Measurements from ENCODE around the gene PDSS1.

PDSS1 gene

GRCh38 chr10:26743091-26743490 lies 45.6 kb downstream of the PDSS1 start:
- no peak for DNase-seq (ENCODE audit: low read depth)
- Histone ChIP-seq H3K27me3 (replicated peaks; ENCODE audit: control insufficient read depth, insufficient read depth, low read length) (no peaks in the 10 kb centered on the region), H3K36me3 (ENCODE audit: control insufficient read depth, insufficient read depth, low read length, severe bottlenecking) (peaks cover 55% of the 10 kb centered on the region), H3K4me1 (ENCODE audit: control insufficient read depth, insufficient read depth, low read length) (peaks cover 8% of the 10 kb centered on the region), H3K9ac (ENCODE audit: low read length) (no peak overlapping the region), H3K4me3 (ENCODE audit: low read length) (no peak overlapping the region), H3K9me3 (ENCODE audit: control insufficient read depth, low read length) (no peaks in the 10 kb centered on the region)

DNA sequence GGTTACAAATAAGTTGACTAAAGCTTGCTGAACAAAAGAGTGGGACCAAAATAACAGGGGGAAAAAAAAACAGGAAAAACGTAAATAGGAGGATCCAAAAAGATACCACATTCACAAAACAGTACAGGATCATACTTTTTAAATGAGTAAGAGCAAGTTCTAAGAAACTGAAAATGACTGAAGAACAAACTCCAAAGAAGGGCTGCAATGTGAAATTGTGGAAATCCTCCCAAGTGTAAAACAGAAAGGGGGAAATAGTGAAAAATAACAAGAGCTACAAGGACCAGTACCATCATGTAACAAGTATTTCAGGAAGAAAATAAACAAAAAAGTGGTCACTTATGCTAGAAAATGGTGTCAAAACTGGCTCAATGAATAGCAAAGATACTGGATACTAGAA lies 46.3 kb downstream of the PDSS1 start:
- no peak for DNase-seq (ENCODE audit: low read depth)
- no peak overlapping the region for H3K9ac ChIP-seq (ENCODE audit: low read length)
- H3K27me3 ChIP-seq (replicated peaks; ENCODE audit: control insufficient read depth, insufficient read depth, low read length) = no peaks in the 10 kb centered on the region
- no peak overlapping the region for H3K4me3 ChIP-seq (ENCODE audit: low read length)
- H3K9me3 ChIP-seq (ENCODE audit: control insufficient read depth, low read length) = no peaks in the 10 kb centered on the region
- H3K4me1 ChIP-seq (ENCODE audit: control insufficient read depth, insufficient read depth, low read length) = peaks cover 8% of the 10 kb centered on the region
- peaks cover 62% of the 10 kb centered on the region for H3K36me3 ChIP-seq (ENCODE audit: control insufficient read depth, insufficient read depth, low read length, severe bottlenecking)

DNA sequence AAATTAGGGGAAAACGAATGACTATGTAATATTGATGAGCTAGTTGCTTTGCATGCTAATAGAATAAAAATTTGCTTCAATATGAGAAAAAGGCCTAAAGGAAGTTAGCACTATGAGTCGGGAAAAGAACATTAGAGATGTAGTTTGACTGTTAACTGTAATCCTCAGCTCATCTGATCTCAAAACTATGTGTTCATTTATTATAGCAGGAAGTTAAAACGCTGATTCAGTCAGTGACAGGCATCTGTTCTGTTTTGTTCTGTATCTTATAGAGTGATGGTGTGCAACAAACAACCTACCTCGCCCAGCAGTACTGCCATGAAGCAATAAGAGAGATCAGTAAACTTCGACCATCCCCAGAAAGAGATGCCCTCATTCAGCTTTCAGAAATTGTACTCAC lies 48.6 kb downstream of the PDSS1 start:
- no peak for DNase-seq (ENCODE audit: low read depth)
- Histone ChIP-seq H3K4me3 (ENCODE audit: low read length) (no peak overlapping the region), H3K36me3 (ENCODE audit: control insufficient read depth, insufficient read depth, low read length, severe bottlenecking) (peaks cover 70% of the 10 kb centered on the region), H3K9me3 (ENCODE audit: control insufficient read depth, low read length) (no peaks in the 10 kb centered on the region), H3K9ac (ENCODE audit: low read length) (no peak overlapping the region), H3K4me1 (ENCODE audit: control insufficient read depth, insufficient read depth, low read length) (peaks cover 8% of the 10 kb centered on the region), H3K27me3 (replicated peaks; ENCODE audit: control insufficient read depth, insufficient read depth, low read length) (no peaks in the 10 kb centered on the region)

GRCh38 chr10:26755443-26755903 lies 58.0 kb downstream of the PDSS1 start:
- H3K27me3 ChIP-seq (replicated peaks; ENCODE audit: control insufficient read depth, insufficient read depth, low read length) = no peaks in the 10 kb centered on the region
- H3K4me3 ChIP-seq (ENCODE audit: low read length) = no peak overlapping the region
- H3K36me3 ChIP-seq (ENCODE audit: control insufficient read depth, insufficient read depth, low read length, severe bottlenecking) = peaks cover 43% of the 10 kb centered on the region
- DNase-seq (ENCODE audit: low read depth) = peak; percentile 59
- no peaks in the 10 kb centered on the region for H3K4me1 ChIP-seq (ENCODE audit: control insufficient read depth, insufficient read depth, low read length)
- H3K9ac ChIP-seq (ENCODE audit: low read length) = no peak overlapping the region
- H3K9me3 ChIP-seq (ENCODE audit: control insufficient read depth, low read length) = no peaks in the 10 kb centered on the region

GRCh38 chr10:26759008-26759407 lies 61.5 kb downstream of the PDSS1 start:
- H3K27me3 ChIP-seq (replicated peaks; ENCODE audit: control insufficient read depth, insufficient read depth, low read length) = no peaks in the 10 kb centered on the region
- H3K36me3 ChIP-seq (ENCODE audit: control insufficient read depth, insufficient read depth, low read length, severe bottlenecking) = peaks cover 45% of the 10 kb centered on the region
- no peak overlapping the region for H3K9ac ChIP-seq (ENCODE audit: low read length)
- no peaks in the 10 kb centered on the region for H3K4me1 ChIP-seq (ENCODE audit: control insufficient read depth, insufficient read depth, low read length)
- no peak overlapping the region for H3K4me3 ChIP-seq (ENCODE audit: low read length)
- no peaks in the 10 kb centered on the region for H3K9me3 ChIP-seq (ENCODE audit: control insufficient read depth, low read length)
- no peak for DNase-seq (ENCODE audit: low read depth)

DNA sequence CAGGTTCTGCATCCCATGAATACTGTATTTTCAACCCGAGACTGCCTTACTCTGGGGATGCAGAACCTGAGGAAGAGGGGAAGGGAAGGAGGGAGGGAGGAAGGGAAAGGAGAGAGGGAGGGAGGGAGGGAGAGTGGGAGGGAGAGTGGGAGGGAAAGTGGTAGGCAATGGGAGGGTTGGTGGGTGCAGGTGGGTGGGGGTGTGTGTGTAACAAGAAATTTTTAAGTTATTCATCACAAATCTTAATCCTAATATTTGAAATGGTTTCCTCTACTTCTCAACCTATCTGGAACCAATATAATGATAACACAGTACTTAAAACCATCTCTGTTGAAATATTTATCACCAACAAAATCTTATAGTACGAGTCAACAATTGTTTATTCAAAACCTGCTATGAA lies 68.0 kb downstream of the PDSS1 start:
- no peak overlapping the region for H3K9ac ChIP-seq (ENCODE audit: low read length)
- H3K9me3 ChIP-seq (ENCODE audit: control insufficient read depth, low read length) = no peaks in the 10 kb centered on the region
- H3K36me3 ChIP-seq (ENCODE audit: control insufficient read depth, insufficient read depth, low read length, severe bottlenecking) = peaks cover 38% of the 10 kb centered on the region
- no peak overlapping the region for H3K4me3 ChIP-seq (ENCODE audit: low read length)
- no peaks in the 10 kb centered on the region for H3K4me1 ChIP-seq (ENCODE audit: control insufficient read depth, insufficient read depth, low read length)
- no peaks in the 10 kb centered on the region for H3K27me3 ChIP-seq (replicated peaks; ENCODE audit: control insufficient read depth, insufficient read depth, low read length)
- DNase-seq (ENCODE audit: low read depth) = no peak

DNA sequence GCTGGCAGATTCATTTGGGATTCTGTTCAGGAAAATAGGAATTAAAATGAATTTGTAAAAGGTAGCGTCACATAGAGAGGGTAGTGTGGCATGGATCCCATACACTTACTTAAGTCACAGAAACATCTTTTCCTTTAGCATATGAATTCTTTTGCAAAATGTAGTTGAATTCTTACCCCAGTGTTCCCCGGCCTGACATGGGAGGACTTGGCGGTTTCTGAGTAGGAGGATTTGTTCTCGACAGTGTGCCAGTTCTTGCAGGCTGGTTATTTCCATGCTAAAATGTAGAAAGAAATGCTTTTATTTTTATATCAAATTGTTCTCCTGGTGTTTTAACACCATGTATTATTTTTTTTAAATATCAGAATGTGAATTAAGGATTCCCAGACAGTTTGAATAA lies 72.6 kb downstream of the PDSS1 start:
- Histone ChIP-seq H3K27me3 (replicated peaks; ENCODE audit: control insufficient read depth, insufficient read depth, low read length) (no peaks in the 10 kb centered on the region), H3K4me3 (ENCODE audit: low read length) (no peak overlapping the region), H3K4me1 (ENCODE audit: control insufficient read depth, insufficient read depth, low read length) (no peaks in the 10 kb centered on the region), H3K36me3 (ENCODE audit: control insufficient read depth, insufficient read depth, low read length, severe bottlenecking) (peaks cover 13% of the 10 kb centered on the region), H3K9me3 (ENCODE audit: control insufficient read depth, low read length) (no peaks in the 10 kb centered on the region), H3K9ac (ENCODE audit: low read length) (no peak overlapping the region)
- DNase-seq (ENCODE audit: low read depth) = no peak

GRCh38 chr10:26773633-26774032 lies 76.1 kb downstream of the PDSS1 start:
- no peaks in the 10 kb centered on the region for H3K27me3 ChIP-seq (replicated peaks; ENCODE audit: control insufficient read depth, insufficient read depth, low read length)
- H3K9me3 ChIP-seq (ENCODE audit: control insufficient read depth, low read length) = no peaks in the 10 kb centered on the region
- H3K4me3 ChIP-seq (ENCODE audit: low read length) = no peak overlapping the region
- no peak overlapping the region for H3K9ac ChIP-seq (ENCODE audit: low read length)
- peaks cover 1% of the 10 kb centered on the region for H3K36me3 ChIP-seq (ENCODE audit: control insufficient read depth, insufficient read depth, low read length, severe bottlenecking)
- H3K4me1 ChIP-seq (ENCODE audit: control insufficient read depth, insufficient read depth, low read length) = peaks cover 7% of the 10 kb centered on the region
- no peak for DNase-seq (ENCODE audit: low read depth)

GRCh38 chr10:26776258-26776657 lies 78.8 kb downstream of the PDSS1 start:
- Histone ChIP-seq H3K27me3 (replicated peaks; ENCODE audit: control insufficient read depth, insufficient read depth, low read length) (no peaks in the 10 kb centered on the region), H3K9ac (ENCODE audit: low read length) (no peak overlapping the region), H3K4me3 (ENCODE audit: low read length) (no peak overlapping the region), H3K36me3 (ENCODE audit: control insufficient read depth, insufficient read depth, low read length, severe bottlenecking) (no peaks in the 10 kb centered on the region), H3K9me3 (ENCODE audit: control insufficient read depth, low read length) (no peaks in the 10 kb centered on the region), H3K4me1 (ENCODE audit: control insufficient read depth, insufficient read depth, low read length) (peaks cover 18% of the 10 kb centered on the region)
- DNase-seq (ENCODE audit: low read depth) = no peak

DNA sequence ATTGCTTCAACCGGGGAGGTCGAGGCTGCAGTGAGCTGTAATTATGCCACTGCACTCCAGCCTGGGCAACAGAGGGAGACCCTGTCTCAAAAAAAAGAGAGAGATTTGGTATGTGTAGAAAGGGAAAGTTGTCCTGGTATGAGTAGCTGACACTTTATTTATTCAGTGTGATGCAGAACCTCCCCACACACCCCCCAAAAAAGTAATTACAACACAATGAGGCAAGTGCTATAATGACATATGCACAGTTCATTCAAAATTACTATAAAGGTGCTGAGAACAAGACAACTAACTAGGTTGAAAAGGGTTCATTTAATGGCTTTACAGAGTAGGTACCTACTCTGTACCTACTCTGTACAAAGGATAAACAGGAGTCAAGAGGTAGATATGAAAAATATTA lies 80.2 kb downstream of the PDSS1 start:
- DNase-seq (ENCODE audit: low read depth) = no peak
- H3K9ac ChIP-seq (ENCODE audit: low read length) = no peak overlapping the region
- H3K9me3 ChIP-seq (ENCODE audit: control insufficient read depth, low read length) = no peaks in the 10 kb centered on the region
- H3K36me3 ChIP-seq (ENCODE audit: control insufficient read depth, insufficient read depth, low read length, severe bottlenecking) = no peaks in the 10 kb centered on the region
- no peak overlapping the region for H3K4me3 ChIP-seq (ENCODE audit: low read length)
- no peaks in the 10 kb centered on the region for H3K27me3 ChIP-seq (replicated peaks; ENCODE audit: control insufficient read depth, insufficient read depth, low read length)
- peaks cover 27% of the 10 kb centered on the region for H3K4me1 ChIP-seq (ENCODE audit: control insufficient read depth, insufficient read depth, low read length)

- no peaks in the 10 kb centered on the region for H3K27me3 ChIP-seq (replicated peaks; ENCODE audit: control insufficient read depth, insufficient read depth, low read length)
- DNase-seq (ENCODE audit: low read depth) = no peak
- no peaks in the 10 kb centered on the region for H3K36me3 ChIP-seq (ENCODE audit: control insufficient read depth, insufficient read depth, low read length, severe bottlenecking)
- H3K4me1 ChIP-seq (ENCODE audit: control insufficient read depth, insufficient read depth, low read length) = peaks cover 27% of the 10 kb centered on the region
- H3K9me3 ChIP-seq (ENCODE audit: control insufficient read depth, low read length) = no peaks in the 10 kb centered on the region
- H3K9ac ChIP-seq (ENCODE audit: low read length) = no peak overlapping the region
- H3K4me3 ChIP-seq (ENCODE audit: low read length) = no peak overlapping the region
These were observed 81.8 kb downstream of the PDSS1 start for GRCh38 chr10:26779176-26779860.
